Aorta (tissue), 5 donors: Measurements from ENCODE around the gene SEPTIN8. TPM values are rescaled to one million over a fixed set of nuclear protein-coding genes. Genes with fewer than 3 reads are reported as not detected.

Source experiments
- ATAC-seq: fragments of 200-7000 bp; cut with Tn5 transposase; one replicate; pipeline ENCODE4 v1.9.1; 2022; ENCODE audit warnings: moderate library complexity; ENCODE audit not compliant: low FRiP score
- DNase-seq, 2 donors: peaks; one replicate each; pipeline ENCODE4 v3.0.0-alpha.2; 2020
- H3K27ac ChIP-seq, 2 donors: one replicate each; pipeline ENCODE4 v1.5.1; 2013; ENCODE audit warnings: low read length in 2 of 2, mild to moderate bottlenecking in 2 of 2, moderate library complexity in 2 of 2, control low read depth in 1 of 2, inconsistent platforms in 1 of 2, low read depth in 1 of 2
- H3K27me3 ChIP-seq, 2 donors: one replicate each; pipeline ENCODE4 v1.6.1; 2013; ENCODE audit warnings: control low read depth in 1 of 2, low read length in 1 of 2, mild to moderate bottlenecking in 1 of 2, moderate library complexity in 1 of 2; ENCODE audit not compliant: insufficient read depth in 2 of 2, control insufficient read depth in 1 of 2
- H3K36me3 ChIP-seq, 2 donors: one replicate each; pipeline ENCODE4 v1.6.1; 2013; ENCODE audit warnings: control low read depth in 1 of 2, low read length in 1 of 2, mild to moderate bottlenecking in 1 of 2; ENCODE audit not compliant: insufficient read depth in 2 of 2, control insufficient read depth in 1 of 2
- H3K4me1 ChIP-seq, 2 donors: one replicate each; pipeline ENCODE4 v1.6.1; 2013; ENCODE audit warnings: low read length in 2 of 2, control low read depth in 1 of 2, mild to moderate bottlenecking in 1 of 2, moderate library complexity in 1 of 2; ENCODE audit not compliant: insufficient read depth in 2 of 2, control insufficient read depth in 1 of 2
- H3K4me3 ChIP-seq, 2 donors: one replicate each; pipeline ENCODE4 v1.5.1; 2013; ENCODE audit warnings: low read length in 2 of 2, control low read depth in 1 of 2, mild to moderate bottlenecking in 1 of 2
- H3K9me3 ChIP-seq: one replicate; pipeline ENCODE4 v1.6.1; 2013; ENCODE audit warnings: mild to moderate bottlenecking, low read length; ENCODE audit not compliant: control insufficient read depth
- WGBS, 2 donors: extraction: QIAGEN DNeasy Blood & Tissue Kit; methylation state at CpG; one replicate each; pipeline ENCODE4 v1.1.7; 2013; 5-methylcytosine and 5-hydroxymethylcytosine counted together
- intact Hi-C, 2 donors: fragments of 100-400 bp; cut with DNase I; formaldehyde crosslinking; loops; one replicate each; pipeline versions ENCODE4 v1.14.2 to v1.15.0; 2022
- polyA plus RNA-seq, 2 donors: library from polyadenylated mRNA; stranded (reverse); fragments of 200-250 nt; gene quantifications; one replicate each; pipeline ENCODE4 v1.2.3, GENCODE V29; 2013
- total RNA-seq, 2 donors: library from RNA; stranded (reverse); fragmentation: NEBNext Ultra II Directional; extraction: Animal tissue kit (Norgen Biotek cat#: 25700); gene quantifications; one replicate each; pipeline ENCODE4 v1.2.1, GENCODE V29; 2021
- donor health status: healthy with polysubstance abuse.
- donor health status: Bipolar disorder and iron deficiency.
- donor health status: DM: no; HTN: no; CAD: no.
- donor health status: DM: no; HTN: no; CAD: no.
- donor health status: DM: yes; HTN: yes; CAD: no.

Gene SEPTIN8
- total and polyA plus RNA-seq, 4 donors, result 48.6 to 103 (median 57.5) TPM

DNA sequence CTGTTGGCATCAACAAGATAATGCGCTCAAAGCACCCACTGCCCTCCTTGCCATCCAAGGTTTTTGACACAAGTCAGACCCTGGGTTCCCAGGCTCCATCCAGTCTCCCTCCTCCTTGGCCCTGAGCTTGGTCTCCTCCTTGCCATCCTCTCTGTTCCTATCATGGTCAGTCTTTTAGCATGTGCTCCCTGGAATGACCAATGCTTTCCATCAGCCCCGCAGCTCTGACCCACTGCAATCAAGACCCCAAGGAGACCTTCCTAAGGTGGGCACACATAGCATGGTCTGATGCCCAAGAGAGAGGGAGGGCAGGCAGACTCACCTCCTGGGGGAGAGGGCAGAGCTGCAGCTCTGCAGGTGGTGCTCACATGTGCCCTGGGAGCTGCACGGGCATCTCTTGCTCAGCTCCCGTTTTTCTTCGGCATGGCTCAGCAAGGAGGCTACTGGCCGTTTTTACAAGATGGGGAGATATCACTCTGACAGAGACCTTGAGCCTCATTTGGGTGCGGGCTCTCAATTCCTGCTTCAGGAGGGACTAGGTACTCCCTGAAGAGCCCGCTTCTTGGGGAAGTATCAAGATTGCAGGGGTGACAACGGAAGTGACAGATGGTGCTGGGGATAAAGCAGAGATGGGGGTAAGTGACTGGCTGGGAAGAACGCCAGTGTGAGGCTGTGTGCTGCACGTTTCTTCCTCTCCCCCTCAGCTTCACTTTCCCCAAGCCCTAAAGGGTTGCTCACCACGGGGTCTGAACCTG is 3.3 kb downstream of the SEPTIN8 start:
- H3K27ac ChIP-seq, result peak overlapping the region in 1 of 2 donors; percentile 23
- no peaks in the 10 kb centered on the region for H3K9me3 ChIP-seq
- no peaks in the 10 kb centered on the region for H3K27me3 ChIP-seq
- H3K4me3 ChIP-seq, result no peak overlapping the region
- H3K36me3 ChIP-seq, result no peaks in the 10 kb centered on the region
- no peak for ATAC-seq
- WGBS, 2 donors, result 44 to 48% methylated on average over 12 of the region's 12 CpGs
- no peak for DNase-seq
- intact Hi-C loops, result no loop called here
- peaks cover 0 to 8% of the 10 kb centered on the region in 2 donors for H3K4me1 ChIP-seq

- peak overlapping the region in 1 of 2 donors; percentile 72 for H3K27ac ChIP-seq
- no peaks in the 10 kb centered on the region for H3K9me3 ChIP-seq
- peaks cover 0 to 8% of the 10 kb centered on the region in 2 donors for H3K4me1 ChIP-seq
- H3K27me3 ChIP-seq, result no peaks in the 10 kb centered on the region
- intact Hi-C loops, result no loop called here
- H3K4me3 ChIP-seq, result no peak overlapping the region
- no peaks in the 10 kb centered on the region for H3K36me3 ChIP-seq
- ATAC-seq (no peak), DNase-seq (peak in 1 of 2 donors; percentile 37)
- WGBS, 2 donors, result 53 to 59% methylated on average over 5 of the region's 5 CpGs
These were observed 3.9 kb downstream of the SEPTIN8 start for GRCh38 chr5:132773114-132773513.

- no peaks in the 10 kb centered on the region for H3K27me3 ChIP-seq
- H3K9me3 ChIP-seq, result no peaks in the 10 kb centered on the region
- H3K27ac ChIP-seq, result peak overlapping the region in 1 of 2 donors; percentile 72
- DNase-seq (peak in 1 of 2 donors; percentile 48), ATAC-seq (no peak)
- H3K4me1 ChIP-seq, result peaks cover 0 to 8% of the 10 kb centered on the region in 2 donors
- H3K36me3 ChIP-seq, result no peaks in the 10 kb centered on the region
- H3K4me3 ChIP-seq, result no peak overlapping the region
- 30 to 31% methylated on average over 8 of the region's 8 CpGs for WGBS, 2 donors
- intact Hi-C loops, result no loop called here
These were observed 4.6 kb downstream of the SEPTIN8 start for GRCh38 chr5:132772291-132773070.

DNA sequence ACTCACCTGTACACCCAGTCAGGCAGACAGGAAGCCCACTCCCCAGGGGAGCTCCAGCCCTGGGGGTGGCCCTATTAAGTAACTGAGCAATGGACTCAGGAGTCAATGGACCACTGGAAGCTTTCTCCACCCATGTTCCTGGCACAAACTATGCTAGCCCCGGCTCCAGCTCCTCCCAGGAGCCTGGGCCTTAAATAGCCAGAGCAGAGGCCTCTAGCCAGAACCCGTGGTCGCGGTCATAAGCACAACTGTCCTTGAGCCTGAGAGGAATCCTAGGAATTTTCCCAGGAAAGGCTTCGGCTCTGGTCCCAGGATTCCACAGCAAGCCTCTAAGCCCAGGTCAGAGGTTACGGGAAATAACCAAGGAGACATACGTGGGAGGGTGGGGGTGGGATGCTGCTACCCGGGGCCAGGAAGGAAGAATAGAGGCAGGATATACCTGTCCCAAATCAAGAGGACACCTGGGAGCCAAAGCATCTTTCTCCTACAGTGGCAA is 5.5 kb downstream of the SEPTIN8 start:
- peak; percentile 81 to 85 for DNase-seq
- peak overlapping the region; percentile 6 to 72 for H3K27ac ChIP-seq
- H3K4me1 ChIP-seq, result peaks cover 0 to 11% of the 10 kb centered on the region in 2 donors
- no peaks in the 10 kb centered on the region for H3K36me3 ChIP-seq
- no peak overlapping the region for H3K4me3 ChIP-seq
- no peaks in the 10 kb centered on the region for H3K9me3 ChIP-seq
- no peaks in the 10 kb centered on the region for H3K27me3 ChIP-seq
- WGBS, 2 donors, result 18 to 22% methylated on average over 8 of the region's 8 CpGs
- intact Hi-C loops, result no loop called here
- peak; percentile 36 for ATAC-seq

- 25 to 37% methylated on average over 8 of the region's 8 CpGs for WGBS, 2 donors
- Histone ChIP-seq H3K27ac (no peak overlapping the region), H3K4me1 (peaks cover 0 to 11% of the 10 kb centered on the region in 2 donors), H3K4me3 (no peak overlapping the region), H3K36me3 (no peaks in the 10 kb centered on the region), H3K9me3 (no peaks in the 10 kb centered on the region), H3K27me3 (no peaks in the 10 kb centered on the region)
- DNase-seq (peak; percentile 34 to 47), ATAC-seq (peak; percentile 30)
- intact Hi-C loops, result no loop called here
These were observed 6.4 kb downstream of the SEPTIN8 start for GRCh38 chr5:132770476-132771159.

GRCh38 chr5:132768485-132768868 is 8.6 kb downstream of the SEPTIN8 start:
- DNase-seq (peak in 1 of 2 donors; percentile 45), ATAC-seq (no peak)
- H3K9me3 ChIP-seq, result no peaks in the 10 kb centered on the region
- intact Hi-C loops, result no loop called here
- no peaks in the 10 kb centered on the region for H3K27me3 ChIP-seq
- H3K4me3 ChIP-seq, result no peak overlapping the region
- 91 to 92% methylated on average over 3 of the region's 3 CpGs for WGBS, 2 donors
- peaks cover 0 to 6% of the 10 kb centered on the region in 2 donors for H3K4me1 ChIP-seq
- peaks cover 0 to 4% of the 10 kb centered on the region in 2 donors for H3K36me3 ChIP-seq
- H3K27ac ChIP-seq, result peak overlapping the region in 1 of 2 donors; percentile 25

- Histone ChIP-seq H3K4me1 (peaks cover 0 to 5% of the 10 kb centered on the region in 2 donors), H3K36me3 (peaks cover 0 to 6% of the 10 kb centered on the region in 2 donors), H3K27ac (no peak overlapping the region), H3K27me3 (no peaks in the 10 kb centered on the region), H3K4me3 (no peak overlapping the region), H3K9me3 (no peaks in the 10 kb centered on the region)
- DNase-seq, result peak; percentile 24 to 49
- 6% methylated on average over 2 of the region's 2 CpGs for WGBS, 2 donors
- ATAC-seq, result no peak
- intact Hi-C loops, result no loop called here
These were observed 9.9 kb downstream of the SEPTIN8 start for GRCh38 chr5:132767150-132767549.

- WGBS, 2 donors, result 88 to 91% methylated on average over 1 of the region's 1 CpG
- Histone ChIP-seq H3K9me3 (no peaks in the 10 kb centered on the region), H3K27ac (no peak overlapping the region), H3K27me3 (no peaks in the 10 kb centered on the region), H3K4me1 (peaks cover 0 to 3% of the 10 kb centered on the region in 2 donors), H3K4me3 (no peak overlapping the region), H3K36me3 (peaks cover 0 to 6% of the 10 kb centered on the region in 2 donors)
- no peak for ATAC-seq
- DNase-seq, result peak in 1 of 2 donors; percentile 45
- intact Hi-C loops, result no loop called here
These were observed 10.3 kb downstream of the SEPTIN8 start for GRCh38 chr5:132766806-132767055.
